Breast epithelium (tissue), 4 donors: Measurements from ENCODE around the gene PRKAB1. TPM values are rescaled to one million over a fixed set of nuclear protein-coding genes. Genes with fewer than 3 reads are reported as not detected.

ENCODE experiments used
- DNase-seq, 2 donors: peaks; one replicate each; pipeline ENCODE4 v3.0.0-alpha.2; 2019; ENCODE audit warnings: low spot score in 2 of 2
- H3K27ac ChIP-seq, 2 donors: fragments of 200-600 bp; sonication (generic) in 1 of 2; one replicate each; pipeline ENCODE4 v1.5.1; 2016 to 2019; ENCODE audit warnings: mild to moderate bottlenecking in 1 of 2
- H3K27me3 ChIP-seq, 2 donors: fragments of 200-600 bp; sonication (generic) in 1 of 2; one replicate each; pipeline versions ENCODE4 v1.5.1 to v1.6.0; 2017 to 2019; ENCODE audit warnings: control low read depth in 1 of 2, mild to moderate bottlenecking in 1 of 2
- H3K36me3 ChIP-seq: fragments of 200-600 bp; one replicate; pipeline ENCODE4 v1.5.1; 2019
- H3K4me1 ChIP-seq, 2 donors: fragments of 200-600 bp; sonication (generic); one replicate each; pipeline ENCODE4 v1.5.1; 2016 to 2019; ENCODE audit warnings: control low read depth in 1 of 2
- H3K4me3 ChIP-seq, 3 donors: fragments of 200-600 bp; sonication (generic); 1 replicate in 2 of 3; 2 replicates in 1 of 3; pipeline ENCODE4 v1.5.1; 2016 to 2019; ENCODE audit warnings: mild to moderate bottlenecking in 3 of 3, moderate library complexity in 2 of 3
- H3K9me3 ChIP-seq, 2 donors: fragments of 200-600 bp; sonication (generic) in 1 of 2; one replicate each; pipeline ENCODE4 v1.5.1; 2016 to 2019; ENCODE audit warnings: control low read depth in 1 of 2
- CTCF ChIP-seq, 3 donors: fragments of 450-650 bp; IDR thresholded peaks; one replicate each; pipeline ENCODE4 v1.5.1; 2016 to 2017; ENCODE audit warnings: antibody characterized with exemption in 3 of 3, mild to moderate bottlenecking in 3 of 3, moderate library complexity in 3 of 3
- POLR2A ChIP-seq: fragments of 450-650 bp; IDR thresholded peaks from one replicate; pipeline ENCODE4 v1.6.1; 2016; ENCODE audit warnings: antibody characterized with exemption, mild to moderate bottlenecking, moderate library complexity
- POLR2AphosphoS5 ChIP-seq, 3 donors: sonication (generic); formaldehyde crosslinking; IDR thresholded peaks; one replicate each; pipeline ENCODE4 v1.6.1; 2017; ENCODE audit warnings: antibody characterized with exemption in 3 of 3
- intact Hi-C: fragments of 100-400 bp; cut with DNase I; formaldehyde crosslinking; loops from one replicate; pipeline ENCODE4 v1.15.1; 2023; ENCODE audit warnings: low total_unique reads
- total RNA-seq, 3 donors: library from RNA; depleted of rRNA; stranded (reverse); fragments of >200 nt; gene quantifications; one replicate each; pipeline ENCODE4 v1.1.0, GENCODE V29; 2016

PRKAB1 gene
- total RNA-seq, 3 donors from 2014 or later = 20.2 to 39.0 (median 31.9) TPM

- no peak for TF ChIP-seq POLR2A
- no peak for TF ChIP-seq CTCF (IDR thresholded peaks at IDR 0.05)
- TF ChIP-seq POLR2AphosphoS5 (IDR thresholded peaks at IDR 0.05) = no peak
- intact Hi-C loops = no loop called here
- peaks cover 21% of the 10 kb centered on the region for H3K36me3 ChIP-seq
- H3K27ac ChIP-seq = no peak overlapping the region
- no peaks in the 10 kb centered on the region for H3K9me3 ChIP-seq
- no peak for DNase-seq
- H3K4me3 ChIP-seq = no peak overlapping the region
- no peaks in the 10 kb centered on the region for H3K4me1 ChIP-seq
- H3K27me3 ChIP-seq = no peaks in the 10 kb centered on the region
Observed at GRCh38 chr12:119681111-119681510, 13.2 kb downstream of the PRKAB1 start.

- intact Hi-C loops = no loop called here
- no peak for DNase-seq
- Histone ChIP-seq H3K9me3 (no peaks in the 10 kb centered on the region), H3K27me3 (no peaks in the 10 kb centered on the region), H3K4me1 (no peaks in the 10 kb centered on the region), H3K27ac (peak overlapping the region; percentile 3 to 23), H3K36me3 (peaks cover 21% of the 10 kb centered on the region), H3K4me3 (no peak overlapping the region)
- no peak for TF ChIP-seq POLR2AphosphoS5 (IDR thresholded peaks at IDR 0.05)
- TF ChIP-seq POLR2A = no peak
- TF ChIP-seq CTCF (IDR thresholded peaks at IDR 0.05) = no peak
Observed at GRCh38 chr12:119681728-119682638, 14.1 kb downstream of the PRKAB1 start.

- Histone ChIP-seq H3K36me3 (peaks cover 21% of the 10 kb centered on the region), H3K4me3 (no peak overlapping the region), H3K4me1 (no peaks in the 10 kb centered on the region), H3K9me3 (no peaks in the 10 kb centered on the region), H3K27ac (peak overlapping the region; percentile 23 to 60), H3K27me3 (no peaks in the 10 kb centered on the region)
- intact Hi-C loops = no loop called here
- TF ChIP-seq POLR2AphosphoS5 (IDR thresholded peaks at IDR 0.05) (no peak), CTCF (IDR thresholded peaks at IDR 0.05) (no peak), POLR2A (no peak)
- DNase-seq = no peak
Observed at GRCh38 chr12:119682639-119683252, 14.8 kb downstream of the PRKAB1 start.

- no peak overlapping the region for H3K4me3 ChIP-seq
- intact Hi-C loops = no loop called here
- no peak for DNase-seq
- peaks cover 18% of the 10 kb centered on the region for H3K36me3 ChIP-seq
- no peaks in the 10 kb centered on the region for H3K27me3 ChIP-seq
- no peaks in the 10 kb centered on the region for H3K9me3 ChIP-seq
- H3K4me1 ChIP-seq = no peaks in the 10 kb centered on the region
- no peak overlapping the region for H3K27ac ChIP-seq
- no peak for TF ChIP-seq CTCF (IDR thresholded peaks at IDR 0.05)
- no peak for TF ChIP-seq POLR2AphosphoS5 (IDR thresholded peaks at IDR 0.05)
- no peak for TF ChIP-seq POLR2A
Observed at GRCh38 chr12:119683413-119683812, 15.5 kb downstream of the PRKAB1 start.

- TF ChIP-seq POLR2AphosphoS5 (IDR thresholded peaks at IDR 0.05) (no peak), CTCF (IDR thresholded peaks at IDR 0.05) (no peak), POLR2A (no peak)
- Histone ChIP-seq H3K9me3 (no peaks in the 10 kb centered on the region), H3K4me3 (no peak overlapping the region), H3K27me3 (no peaks in the 10 kb centered on the region), H3K36me3 (peaks cover 16% of the 10 kb centered on the region), H3K4me1 (no peaks in the 10 kb centered on the region), H3K27ac (no peak overlapping the region)
- no peak for DNase-seq
- intact Hi-C loops = no loop called here
Observed at GRCh38 chr12:119683816-119684215, 15.9 kb downstream of the PRKAB1 start.
